ENCODE measurements around the gene TBC1D22A.

- TF ChIP-seq CTCF (IDR thresholded peaks at IDR 0.05) (no peak), POLR2A (IDR thresholded peaks at IDR 0.05) (no peak)
These were observed 418.3 kb downstream of the TBC1D22A start for GRCh38 chr22:47180796-47181195.
